Activated naive CD8-positive, alpha-beta T cell treated with anti-CD3 and anti-CD28 coated beads for 36 hours (primary cell): Measurements from ENCODE around the gene ZNHIT2. TPM values are rescaled to one million over a fixed set of nuclear protein-coding genes. Genes with fewer than 3 reads are reported as not detected.

Experiments
- total RNA-seq, 2 experiments: library from RNA; stranded (reverse); gene quantifications; one replicate each; pipeline ENCODE4 v1.2.3, GENCODE V29; 2021

The ZNHIT2 gene
- total RNA-seq, 2 experiments from 2014 or later: 14.9 to 15.1 TPM

Other genes starting within 250 kb of the ZNHIT2 start
- 100 to 1,000 TPM; 103 to 112 TPM for gene EHD1, start 239.1 kb downstream of the ZNHIT2 start, total RNA-seq
- 10 to 100 TPM; 17.3 to 18.0 TPM for gene ATG2A, start 200.5 kb downstream of the ZNHIT2 start, total RNA-seq
- 10 to 100 TPM; 11.3 to 11.4 TPM for gene PPP2R5B, start 193.0 kb downstream of the ZNHIT2 start, total RNA-seq
- not detected for gene GPHA2, start 181.8 kb downstream of the ZNHIT2 start, total RNA-seq
- gene MAJIN, start 145.6 kb downstream of the ZNHIT2 start, total RNA-seq: under 1 TPM in 1 of 2 experiments, not detected in 1; 0.14 TPM
- under 1 TPM in 1 of 2 experiments, not detected in 1; 0.08 TPM for gene BATF2, start 120.7 kb downstream of the ZNHIT2 start, total RNA-seq
- 100 to 1,000 TPM; 114 TPM for gene ARL2, start 103.5 kb downstream of the ZNHIT2 start, total RNA-seq
- 1 to 10 TPM; 7.3 to 9.0 TPM for gene SNX15, start 90.3 kb downstream of the ZNHIT2 start, total RNA-seq
- gene SAC3D1, start 76.5 kb downstream of the ZNHIT2 start, total RNA-seq: 10 to 100 TPM; 16.2 to 17.3 TPM
- gene NAALADL1, start 59.1 kb downstream of the ZNHIT2 start, total RNA-seq: 10 to 100 TPM in 1 of 2 experiments, 1 to 10 TPM in 1; 9.8 to 10.3 TPM
- gene CDCA5, start 33.7 kb downstream of the ZNHIT2 start, total RNA-seq: 100 to 1,000 TPM; 130 to 134 TPM
- gene ZFPL1, start 33.5 kb downstream of the ZNHIT2 start, total RNA-seq: 10 to 100 TPM; 25.2 to 27.4 TPM
- 100 to 1,000 TPM in 1 of 2 experiments, 10 to 100 TPM in 1; 88.0 to 108 TPM for gene VPS51, start 21.5 kb downstream of the ZNHIT2 start, total RNA-seq
- gene TM7SF2, start 5.8 kb downstream of the ZNHIT2 start, total RNA-seq: 10 to 100 TPM; 12.3 to 14.7 TPM
- 1,000 to 10,000 TPM; 1,087 to 1,097 TPM for gene FAU, start 4.4 kb upstream of the ZNHIT2 start, total RNA-seq
- 100 to 1,000 TPM in 1 of 2 experiments, 10 to 100 TPM in 1; 99.9 to 100 TPM for gene MRPL49, start 4.6 kb upstream of the ZNHIT2 start, total RNA-seq
- 10 to 100 TPM; 27.5 to 29.3 TPM for gene SYVN1, start 16.8 kb upstream of the ZNHIT2 start, total RNA-seq
- gene SPDYC, start 52.5 kb upstream of the ZNHIT2 start, total RNA-seq: not detected
- gene CAPN1, start 64.2 kb upstream of the ZNHIT2 start, total RNA-seq: 10 to 100 TPM; 57.9 to 66.7 TPM
- gene POLA2, start 144.3 kb upstream of the ZNHIT2 start, total RNA-seq: 10 to 100 TPM; 73.8 to 74.5 TPM
- under 1 TPM; 0.18 to 0.54 TPM for gene CDC42EP2, start 197.2 kb upstream of the ZNHIT2 start, total RNA-seq
- gene DPF2, start 216.2 kb upstream of the ZNHIT2 start, total RNA-seq: 10 to 100 TPM; 50.5 to 54.9 TPM
- under 1 TPM; 0.49 to 0.54 TPM for gene TIGD3, start 237.1 kb upstream of the ZNHIT2 start, total RNA-seq